Neural progenitor cell (in vitro differentiated cells): ENCODE measurements around the gene CSTF1.

ENCODE experiments used
- EZH2phosphoT487 ChIP-seq: fragments of 200-600 bp; sonication (generic); IDR thresholded peaks from 2 replicates; pipeline ENCODE4 v1.6.1; 2017; ENCODE audit warnings: antibody characterized with exemption
- TF ChIP-seq, protein P1 (sequence below): fragments of 200-600 bp; sonication (generic); IDR thresholded peaks from 2 replicates; pipeline ENCODE4 v1.5.1; 2017; ENCODE audit warnings: antibody characterized with exemption, mild to moderate bottlenecking

DNA sequence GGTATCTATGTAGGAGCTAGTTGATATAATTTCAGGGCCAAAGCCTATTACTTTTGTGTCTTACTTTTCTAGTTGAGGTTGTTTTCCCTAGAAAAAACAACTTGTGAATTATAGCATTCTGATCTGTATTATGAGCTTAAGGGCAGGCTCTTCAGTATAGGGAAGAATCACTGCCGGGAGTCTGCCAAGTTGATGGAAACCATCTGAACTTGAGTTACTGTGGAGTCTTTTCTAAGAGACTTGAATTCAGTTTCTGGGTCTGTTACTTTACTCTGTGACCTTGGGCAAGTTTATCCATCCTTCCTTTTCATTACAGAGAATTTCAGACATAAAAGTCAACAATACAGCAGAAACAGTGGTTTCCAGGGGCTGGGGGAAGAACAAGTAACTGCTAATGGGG, 17.5 kb downstream of the CSTF1 start:
- TF ChIP-seq, protein P1, sequence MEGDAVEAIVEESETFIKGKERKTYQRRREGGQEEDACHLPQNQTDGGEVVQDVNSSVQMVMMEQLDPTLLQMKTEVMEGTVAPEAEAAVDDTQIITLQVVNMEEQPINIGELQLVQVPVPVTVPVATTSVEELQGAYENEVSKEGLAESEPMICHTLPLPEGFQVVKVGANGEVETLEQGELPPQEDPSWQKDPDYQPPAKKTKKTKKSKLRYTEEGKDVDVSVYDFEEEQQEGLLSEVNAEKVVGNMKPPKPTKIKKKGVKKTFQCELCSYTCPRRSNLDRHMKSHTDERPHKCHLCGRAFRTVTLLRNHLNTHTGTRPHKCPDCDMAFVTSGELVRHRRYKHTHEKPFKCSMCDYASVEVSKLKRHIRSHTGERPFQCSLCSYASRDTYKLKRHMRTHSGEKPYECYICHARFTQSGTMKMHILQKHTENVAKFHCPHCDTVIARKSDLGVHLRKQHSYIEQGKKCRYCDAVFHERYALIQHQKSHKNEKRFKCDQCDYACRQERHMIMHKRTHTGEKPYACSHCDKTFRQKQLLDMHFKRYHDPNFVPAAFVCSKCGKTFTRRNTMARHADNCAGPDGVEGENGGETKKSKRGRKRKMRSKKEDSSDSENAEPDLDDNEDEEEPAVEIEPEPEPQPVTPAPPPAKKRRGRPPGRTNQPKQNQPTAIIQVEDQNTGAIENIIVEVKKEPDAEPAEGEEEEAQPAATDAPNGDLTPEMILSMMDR = no peak
- TF ChIP-seq EZH2phosphoT487 = no peak
